B cell (primary cell): ENCODE measurements around the gene CC2D1B. TPM values are rescaled to one million over a fixed set of nuclear protein-coding genes. Genes with fewer than 3 reads are reported as not detected.

ENCODE experiments used
- ATAC-seq: fragments of 200-7000 bp; cut with Tn5 transposase; one replicate; pipeline ENCODE4 v1.10.0; 2021; ENCODE audit warnings: low read depth, mild to moderate bottlenecking, moderate number of reproducible peaks, moderate library complexity
- CTCF ChIA-PET: fragments of 350-600 bp; sonication (Branson Sonifier 250); formaldehyde crosslinking; loops from one replicate; lab custom pipeline; 2021; ENCODE audit warnings: antibody characterized with exemption, inconsistent platforms; lab: Charles Lee
- POLR2A ChIA-PET: fragments of 350-600 bp; sonication (Branson Sonifier 250); formaldehyde crosslinking; loops from one replicate; lab custom pipeline; 2021; ENCODE audit warnings: antibody characterized with exemption; lab: Charles Lee
- DNase-seq: peaks from one replicate; pipeline ENCODE4 v3.0.0; 2013
- H2AFZ ChIP-seq: 2 replicates; pipeline ENCODE4 v1.6.1; 2012; ENCODE audit warnings: mild to moderate bottlenecking, low read depth, low read length; ENCODE audit not compliant: insufficient read depth, poor library complexity, severe bottlenecking
- H3K27ac ChIP-seq, 2 donors: 1 replicate in 1 of 2; 2 replicates in 1 of 2; pipeline ENCODE4 v1.5.1; 2012 to 2013; ENCODE audit warnings: low read length in 2 of 2, mild to moderate bottlenecking in 2 of 2, moderate library complexity in 1 of 2
- H3K27me3 ChIP-seq, 4 experiments: fragments of 200-600 bp in 1 of 4; sonication (generic) in 1 of 4; replicated peaks in 1 of 4; 1 replicate in 2 of 4; 2 replicates in 2 of 4; pipeline versions ENCODE4 v1.6.1 to v1.7.0; 2013 to 2016; ENCODE audit warnings: low read length in 3 of 4, mild to moderate bottlenecking in 2 of 4, mixed read lengths in 1 of 4, moderate library complexity in 1 of 4; ENCODE audit not compliant: insufficient read depth in 4 of 4, control insufficient read depth in 3 of 4; ENCODE audit errors: control extremely low read depth in 1 of 4
- H3K36me3 ChIP-seq, 2 experiments: replicated peaks in 1 of 2; 1 replicate in 1 of 2; 2 replicates in 1 of 2; pipeline versions ENCODE4 v1.6.1 to v1.7.1; 2013; ENCODE audit warnings: low read length in 1 of 2; ENCODE audit not compliant: insufficient read depth in 2 of 2, control insufficient read depth in 1 of 2; ENCODE audit errors: control extremely low read depth in 1 of 2, extremely low read depth in 1 of 2
- H3K4me1 ChIP-seq, 2 donors: fragments of 200-600 bp in 1 of 2; sonication (generic) in 1 of 2; 1 replicate in 1 of 2; 2 replicates in 1 of 2; pipeline versions ENCODE4 v1.5.1 to v1.6.1; 2013 to 2017; ENCODE audit warnings: low read length in 2 of 2; ENCODE audit not compliant: control insufficient read depth in 2 of 2, insufficient read depth in 2 of 2
- H3K4me2 ChIP-seq: replicated peaks from 2 replicates; pipeline ENCODE3; 2012; ENCODE audit warnings: mild to moderate bottlenecking, low read depth, low read length; ENCODE audit not compliant: poor library complexity, severe bottlenecking
- H3K4me3 ChIP-seq, 5 experiments: fragments of 200-600 bp in 1 of 5; sonication (generic) in 1 of 5; 1 replicate in 3 of 5; 2 replicates in 2 of 5; pipeline versions ENCODE4 v1.5.1 to v1.7.0; 2011 to 2016; ENCODE audit warnings: low read length in 4 of 5, mild to moderate bottlenecking in 4 of 5, low read depth in 2 of 5, control low read depth in 1 of 5, moderate library complexity in 1 of 5; ENCODE audit not compliant: insufficient read depth in 1 of 5; ENCODE audit errors: control extremely low read depth in 1 of 5, extremely low read depth in 1 of 5
- H3K79me2 ChIP-seq: fragments of 200-600 bp; sonication (generic); one replicate; pipeline ENCODE4 v1.6.0; 2016; ENCODE audit warnings: low read length; ENCODE audit not compliant: control insufficient read depth, insufficient read depth
- H3K9ac ChIP-seq: fragments of 200-600 bp; sonication (generic); 2 replicates; pipeline ENCODE4 v1.6.1; 2017; ENCODE audit warnings: mild to moderate bottlenecking, low read length, moderate library complexity
- H3K9me3 ChIP-seq, 3 donors: one replicate each; pipeline versions ENCODE4 v1.6.1 to v1.7.1; 2013; ENCODE audit warnings: low read length in 2 of 3; ENCODE audit not compliant: control insufficient read depth in 2 of 3, insufficient read depth in 1 of 3; ENCODE audit errors: control extremely low read depth in 1 of 3
- H4K20me1 ChIP-seq: 2 replicates; pipeline ENCODE4 v1.6.0; 2012; ENCODE audit warnings: mild to moderate bottlenecking, low read length; ENCODE audit not compliant: insufficient read depth, control insufficient read depth, poor library complexity, severe bottlenecking
- H3K27ac Mint-ChIP-seq: one replicate; pipeline ENCODE4 v1.8.0; 2021; ENCODE audit warnings: mixed read lengths
- H3K27me3 Mint-ChIP-seq: one replicate; pipeline ENCODE4 v1.8.0; 2021; ENCODE audit warnings: mixed read lengths
- H3K4me1 Mint-ChIP-seq: one replicate; pipeline ENCODE4 v1.8.0; 2021; ENCODE audit warnings: mixed read lengths
- H3K4me3 Mint-ChIP-seq: one replicate; pipeline ENCODE4 v1.8.0; 2021; ENCODE audit warnings: mixed read lengths
- H3K9me3 Mint-ChIP-seq: one replicate; pipeline ENCODE4 v1.8.0; 2022; ENCODE audit warnings: mixed read lengths; ENCODE audit not compliant: insufficient read depth
- EZH2 ChIP-seq: IDR thresholded peaks from 2 replicates; pipeline ENCODE4 v1.6.1; 2012; ENCODE audit warnings: borderline replicate concordance, low read depth, mild to moderate bottlenecking, moderate library complexity, low read length; ENCODE audit not compliant: insufficient read depth, poor library complexity, severe bottlenecking
- WGBS: methylation state at CpG from one replicate; pipeline ENCODE4 v1.1.5; 2013; ENCODE audit warnings: missing lambda C conversion rate; ENCODE audit not compliant: insufficient coverage; 5-methylcytosine and 5-hydroxymethylcytosine counted together
- intact Hi-C: fragments of 100-400 bp; cut with micrococcal nuclease; formaldehyde crosslinking; loops from one replicate; pipeline ENCODE4 v1.10.0; 2022
- polyA plus RNA-seq: library from polyadenylated mRNA; depleted of rRNA; stranded (reverse); fragments of >200 nt; gene quantifications from 2 replicates; pipeline ENCODE4 v1.2.3, GENCODE V29; 2012
- total RNA-seq, 2 donors: library from RNA; stranded (reverse); fragments of 120-200 nt in 1 of 2; gene quantifications; 1 replicate in 1 of 2; 2 replicates in 1 of 2; pipeline versions ENCODE4 v1.2.3 to v1.2.4, GENCODE V29; 2013 to 2022
- TF ChIP-seq, protein P1 (sequence below): fragments of 200-600 bp; IDR thresholded peaks from one replicate; pipeline ENCODE4 v1.8.0; 2022; ENCODE audit warnings: antibody characterized with exemption, mild to moderate bottlenecking

Gene CC2D1B
- total and polyA plus RNA-seq, 2 donors (not counting 1 experiment from before 2014, with no cell fraction given) = 28.9 to 79.7 TPM

DNA sequence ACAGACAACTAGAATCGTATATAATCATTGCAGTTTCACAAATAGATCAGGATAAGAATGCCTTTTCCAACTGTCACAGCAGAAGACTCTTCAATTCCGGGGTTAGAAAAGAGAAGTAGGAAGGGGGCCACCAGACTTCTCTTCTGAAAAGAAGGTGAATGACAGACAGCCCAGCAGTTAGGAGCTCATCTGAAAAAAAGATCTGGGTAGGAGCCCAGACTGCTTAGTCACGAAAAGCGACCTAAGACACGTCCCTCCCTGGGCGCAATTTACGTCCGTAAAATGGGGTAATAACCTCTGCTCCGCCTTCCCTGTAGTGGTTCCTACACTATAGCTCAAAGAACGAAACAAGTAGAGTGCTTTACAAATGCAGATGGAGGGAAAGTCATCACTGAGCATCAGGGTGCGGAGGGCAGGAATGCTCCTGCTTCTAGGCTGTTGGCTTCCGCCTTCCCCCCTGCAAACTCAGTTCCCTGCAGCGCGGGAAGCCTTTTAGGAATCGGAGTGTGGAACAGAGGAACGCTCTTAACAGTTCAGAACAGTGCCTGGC is 37.6 kb upstream of the CC2D1B start:
- ATAC-seq (peak; percentile 16), DNase-seq (peak; percentile 69)
- peak overlapping the region; percentile 100 for H3K4me3 Mint-ChIP-seq
- no peaks in the 10 kb centered on the region for H3K9me3 Mint-ChIP-seq
- no peaks in the 10 kb centered on the region for H3K9me3 ChIP-seq
- ChIA-PET POLR2A (interaction anchor here (0.6 to 2.2 kb wide), 4 partner anchors 37 to 541 kb away, joined by 3 to 12 read pairs (median 9); partner anchors contain the start of genes CC2D1B, TUT4 and TXNDC12), CTCF (interaction anchor here (0.5 to 2.8 kb wide), 7 partner anchors 30 to 300 kb away, joined by 3 to 22 read pairs (median 3); partner anchors contain the start of gene CC2D1B)
- H3K4me1 ChIP-seq = peaks cover 15 to 22% of the 10 kb centered on the region in 2 donors
- intact Hi-C loops = loop anchor here (1.0 to 10.0 kb wide), 7 partner anchors 37 to 521 kb away; partner anchors contain the start of genes BTF3L4, CC2D1B, ECHDC2 and SCP2
- H2AFZ ChIP-seq = peak overlapping the region; percentile 97
- no peaks in the 10 kb centered on the region for H4K20me1 ChIP-seq
- TF ChIP-seq EZH2 = no peak
- TF ChIP-seq, protein P1, sequence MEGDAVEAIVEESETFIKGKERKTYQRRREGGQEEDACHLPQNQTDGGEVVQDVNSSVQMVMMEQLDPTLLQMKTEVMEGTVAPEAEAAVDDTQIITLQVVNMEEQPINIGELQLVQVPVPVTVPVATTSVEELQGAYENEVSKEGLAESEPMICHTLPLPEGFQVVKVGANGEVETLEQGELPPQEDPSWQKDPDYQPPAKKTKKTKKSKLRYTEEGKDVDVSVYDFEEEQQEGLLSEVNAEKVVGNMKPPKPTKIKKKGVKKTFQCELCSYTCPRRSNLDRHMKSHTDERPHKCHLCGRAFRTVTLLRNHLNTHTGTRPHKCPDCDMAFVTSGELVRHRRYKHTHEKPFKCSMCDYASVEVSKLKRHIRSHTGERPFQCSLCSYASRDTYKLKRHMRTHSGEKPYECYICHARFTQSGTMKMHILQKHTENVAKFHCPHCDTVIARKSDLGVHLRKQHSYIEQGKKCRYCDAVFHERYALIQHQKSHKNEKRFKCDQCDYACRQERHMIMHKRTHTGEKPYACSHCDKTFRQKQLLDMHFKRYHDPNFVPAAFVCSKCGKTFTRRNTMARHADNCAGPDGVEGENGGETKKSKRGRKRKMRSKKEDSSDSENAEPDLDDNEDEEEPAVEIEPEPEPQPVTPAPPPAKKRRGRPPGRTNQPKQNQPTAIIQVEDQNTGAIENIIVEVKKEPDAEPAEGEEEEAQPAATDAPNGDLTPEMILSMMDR = no peak
- H3K4me1 Mint-ChIP-seq = peaks cover 32% of the 10 kb centered on the region
- 0% methylated on average over 14 of the region's 16 CpGs for WGBS
- H3K9ac ChIP-seq = peak overlapping the region; percentile 98
- H3K4me2 ChIP-seq = peak overlapping the region; percentile 83
- peak overlapping the region; percentile 91 to 95 for H3K27ac ChIP-seq
- peak overlapping the region; percentile 96 for H3K27ac Mint-ChIP-seq
- H3K4me3 ChIP-seq = peak overlapping the region; percentile 76 to 99 (median 95)
- no peaks in the 10 kb centered on the region for H3K27me3 ChIP-seq
- H3K79me2 ChIP-seq = peaks cover 45% of the 10 kb centered on the region
- peaks cover 2 to 17% of the 10 kb centered on the region in 2 experiments for H3K36me3 ChIP-seq
- H3K27me3 Mint-ChIP-seq = no peaks in the 10 kb centered on the region

DNA sequence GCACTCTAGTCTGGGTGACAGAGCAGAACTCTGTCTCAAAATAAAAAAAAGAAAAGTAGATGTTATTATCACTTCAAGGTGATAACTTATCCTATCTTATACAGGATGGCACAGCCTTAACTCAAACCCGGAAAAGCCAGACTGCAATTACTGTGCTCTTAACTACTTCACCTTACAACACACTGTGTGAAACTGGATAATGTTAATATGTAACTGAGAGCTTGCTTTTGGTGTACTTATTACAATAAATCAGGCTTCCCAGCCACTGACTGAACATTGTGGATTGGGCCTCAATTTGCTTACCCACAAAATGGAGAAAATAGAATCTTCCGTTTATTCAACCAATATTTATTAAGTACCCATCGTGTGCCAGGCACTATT is 36.8 kb upstream of the CC2D1B start:
- ChIA-PET CTCF (no interaction called here), POLR2A (no interaction called here)
- Histone ChIP-seq H3K4me1 (peaks cover 15 to 22% of the 10 kb centered on the region in 2 donors), H2AFZ (no peak overlapping the region), H3K4me2 (no peak overlapping the region), H3K36me3 (peaks cover 0 to 11% of the 10 kb centered on the region in 2 experiments), H4K20me1 (no peaks in the 10 kb centered on the region), H3K4me3 (no peak overlapping the region), H3K79me2 (peaks cover 45% of the 10 kb centered on the region), H3K27me3 (no peaks in the 10 kb centered on the region), H3K9me3 (no peaks in the 10 kb centered on the region), H3K27ac (no peak overlapping the region), H3K9ac (no peak overlapping the region)
- H3K4me1 Mint-ChIP-seq = peaks cover 32% of the 10 kb centered on the region
- H3K27me3 Mint-ChIP-seq = no peaks in the 10 kb centered on the region
- WGBS = no CpG with 5 or more reads among the region's 3 CpGs
- no peak overlapping the region for H3K4me3 Mint-ChIP-seq
- TF ChIP-seq, protein P1 = no peak
- TF ChIP-seq EZH2 = no peak
- ATAC-seq = no peak
- no peaks in the 10 kb centered on the region for H3K9me3 Mint-ChIP-seq
- DNase-seq = no peak
- H3K27ac Mint-ChIP-seq = no peak overlapping the region
- intact Hi-C loops = loop anchor here (10.0 kb wide), 1 partner anchor 522 kb away; the partner anchor contains the start of genes ECHDC2 and SCP2
